ENCODE data around the gene PTEN.
"Not testable (repeated sequence)": the region's sequence is repeated elsewhere in the genome, so short reads cannot be mapped to it uniquely, and the experiment has no call there.

The PTEN gene

GRCh38 chr10:87845624-87845998, 17.8 kb upstream of the PTEN start:
- no peak for DNase-seq (ENCODE audit: low read depth in 2 of 2)

- DNase-seq (ENCODE audit: low read depth in 2 of 2): no peak
These were observed 17.4 kb upstream of the PTEN start for GRCh38 chr10:87846023-87846422.

GRCh38 chr10:87846711-87847110, 16.7 kb upstream of the PTEN start:
- DNase-seq (ENCODE audit: low read depth in 2 of 2): not testable (repeated sequence)

- no peak for DNase-seq (ENCODE audit: low read depth in 2 of 2)
These were observed 15.9 kb upstream of the PTEN start for GRCh38 chr10:87847550-87847949.

- no peak for DNase-seq (ENCODE audit: low read depth in 2 of 2)
These were observed 14.4 kb upstream of the PTEN start for GRCh38 chr10:87849001-87849400.

- DNase-seq (ENCODE audit: low read depth in 2 of 2): no peak
These were observed 12.7 kb upstream of the PTEN start for GRCh38 chr10:87850742-87851205.

- no peak for DNase-seq (ENCODE audit: low read depth in 2 of 2)
These were observed 11.3 kb upstream of the PTEN start for GRCh38 chr10:87852089-87852488.

- DNase-seq (ENCODE audit: low read depth in 2 of 2): not testable (repeated sequence)
These were observed 8.2 kb upstream of the PTEN start for GRCh38 chr10:87855247-87855646.

GRCh38 chr10:87855665-87856064, 7.8 kb upstream of the PTEN start:
- not testable (repeated sequence) for DNase-seq (ENCODE audit: low read depth in 2 of 2)

- DNase-seq (ENCODE audit: low read depth in 2 of 2): no peak
These were observed 3.1 kb upstream of the PTEN start for GRCh38 chr10:87860156-87860795.

GRCh38 chr10:87860816-87861403, 2.5 kb upstream of the PTEN start:
- no peak for DNase-seq (ENCODE audit: low read depth in 2 of 2)

- DNase-seq (ENCODE audit: low read depth in 2 of 2): no peak
These were observed 1.9 kb upstream of the PTEN start for GRCh38 chr10:87861566-87861952.

- DNase-seq (ENCODE audit: low read depth in 2 of 2): peak; percentile 84 to 89
These were observed 1.3 kb upstream of the PTEN start for GRCh38 chr10:87861953-87862678.

- DNase-seq (ENCODE audit: low read depth in 2 of 2): peak in 1 of 2 donors; percentile 26
These were observed 759 bp upstream of the PTEN start for GRCh38 chr10:87862679-87863052.

- DNase-seq (ENCODE audit: low read depth in 2 of 2): peak in 1 of 2 donors; percentile 4
These were observed 598 bp downstream of the PTEN start for GRCh38 chr10:87863951-87864495.

- no peak for DNase-seq (ENCODE audit: low read depth in 2 of 2)
These were observed 1.2 kb downstream of the PTEN start for GRCh38 chr10:87864496-87865059.

GRCh38 chr10:87865241-87865881, 1.9 kb downstream of the PTEN start:
- DNase-seq (ENCODE audit: low read depth in 2 of 2): no peak

- no peak for DNase-seq (ENCODE audit: low read depth in 2 of 2)
These were observed 3.1 kb downstream of the PTEN start for GRCh38 chr10:87866412-87866974.

GRCh38 chr10:87867453-87867852, 4.0 kb downstream of the PTEN start:
- no peak for DNase-seq (ENCODE audit: low read depth in 2 of 2)

GRCh38 chr10:87868277-87868676, 4.9 kb downstream of the PTEN start:
- DNase-seq (ENCODE audit: low read depth in 2 of 2): no peak

- DNase-seq (ENCODE audit: low read depth in 2 of 2): not testable (repeated sequence)
These were observed 5.7 kb downstream of the PTEN start for GRCh38 chr10:87869139-87869538.
